HG03342 (cell line): ENCODE data around the gene ADAMTS4.

Experiments
- ATAC-seq: cut with Tn5 transposase; IDR thresholded peaks from one replicate; pipeline ENCODE4 v1.9.1; 2021; ENCODE audit warnings: mild to moderate bottlenecking, moderate library complexity; ENCODE audit not compliant: unreplicated experiment

The ADAMTS4 gene

GRCh38 chr1:161196521-161197451 lies 2.1 kb downstream of the ADAMTS4 start:
- no peak for ATAC-seq

GRCh38 chr1:161196111-161196510 lies 2.7 kb downstream of the ADAMTS4 start:
- no peak for ATAC-seq

GRCh38 chr1:161195171-161195570 lies 3.7 kb downstream of the ADAMTS4 start:
- ATAC-seq = no peak

GRCh38 chr1:161193561-161194235 lies 5.2 kb downstream of the ADAMTS4 start:
- no peak for ATAC-seq

- peak; percentile 75 for ATAC-seq
Observed at GRCh38 chr1:161192476-161193465, 6.1 kb downstream of the ADAMTS4 start.

- ATAC-seq = no peak
Observed at GRCh38 chr1:161191971-161192370, 6.9 kb downstream of the ADAMTS4 start.

- ATAC-seq = no peak
Observed at GRCh38 chr1:161190962-161191521, 7.8 kb downstream of the ADAMTS4 start.

- ATAC-seq = no peak
Observed at GRCh38 chr1:161189036-161189435, 9.8 kb downstream of the ADAMTS4 start.

- ATAC-seq = no peak
Observed at GRCh38 chr1:161188381-161188780, 10.5 kb downstream of the ADAMTS4 start.

- no peak for ATAC-seq
Observed at GRCh38 chr1:161187311-161187710, 11.5 kb downstream of the ADAMTS4 start.

- peak; percentile 34 for ATAC-seq
Observed at GRCh38 chr1:161185732-161186311, 13.0 kb downstream of the ADAMTS4 start.

- peak; percentile 63 for ATAC-seq
Observed at GRCh38 chr1:161185282-161185682, 13.6 kb downstream of the ADAMTS4 start.

GRCh38 chr1:161182214-161182613 lies 16.6 kb downstream of the ADAMTS4 start:
- peak; percentile 43 for ATAC-seq

GRCh38 chr1:161180639-161181038 lies 18.2 kb downstream of the ADAMTS4 start:
- ATAC-seq = no peak

- no peak for ATAC-seq
Observed at GRCh38 chr1:161179698-161180097, 19.2 kb downstream of the ADAMTS4 start.

GRCh38 chr1:161177936-161178244 lies 21.0 kb downstream of the ADAMTS4 start:
- ATAC-seq = no peak

GRCh38 chr1:161177112-161177935 lies 21.5 kb downstream of the ADAMTS4 start, which contains the start of gene B4GALT3:
Gene B4GALT3, minus strand, starts transcription at chr1:161177507. Its CDS starts 1,447 bp downstream, at chr1:161176060.
- peak; percentile 80 for ATAC-seq

- ATAC-seq = no peak
Observed at GRCh38 chr1:161176468-161177111, 22.3 kb downstream of the ADAMTS4 start.
